Liver (tissue), 9 donors: ENCODE measurements around the gene PREX1. TPM values are rescaled to one million over a fixed set of nuclear protein-coding genes. Genes with fewer than 3 reads are reported as not detected.
"Not testable (repeated sequence)": the region's sequence is repeated elsewhere in the genome, so short reads cannot be mapped to it uniquely, and the experiment has no call there.

Experiments
- DNase-seq: peaks from one replicate; pipeline ENCODE4 v3.0.0-alpha.2; 2017; ENCODE audit warnings: low spot score
- H3K27ac ChIP-seq, 2 donors: one replicate each; pipeline ENCODE4 v1.7.0; 2013; ENCODE audit warnings: inconsistent platforms in 2 of 2, low read length in 2 of 2, control low read depth in 1 of 2, low read depth in 1 of 2, mild to moderate bottlenecking in 1 of 2
- H3K27me3 ChIP-seq, 4 donors: one replicate each; pipeline versions ENCODE4 v1.6.1 to v1.7.0; 2013; ENCODE audit warnings: low read length in 3 of 4, inconsistent platforms in 1 of 4, mild to moderate bottlenecking in 1 of 4, moderate library complexity in 1 of 4; ENCODE audit not compliant: control insufficient read depth in 4 of 4, insufficient read depth in 4 of 4
- H3K36me3 ChIP-seq, 4 donors: one replicate each; pipeline versions ENCODE4 v1.6.1 to v1.7.0; 2013; ENCODE audit warnings: low read length in 3 of 4, mild to moderate bottlenecking in 3 of 4, low read depth in 1 of 4, moderate library complexity in 1 of 4; ENCODE audit not compliant: control insufficient read depth in 4 of 4, insufficient read depth in 3 of 4
- H3K4me1 ChIP-seq, 4 donors: one replicate each; pipeline versions ENCODE4 v1.6.1 to v1.7.0; 2013; ENCODE audit warnings: low read length in 3 of 4, mild to moderate bottlenecking in 3 of 4, moderate library complexity in 1 of 4; ENCODE audit not compliant: control insufficient read depth in 4 of 4, insufficient read depth in 4 of 4
- H3K4me3 ChIP-seq, 3 donors: one replicate each; pipeline versions ENCODE4 v1.6.1 to v1.7.0; 2013; ENCODE audit warnings: low read length in 3 of 3, control low read depth in 1 of 3, low read depth in 1 of 3, mild to moderate bottlenecking in 1 of 3
- H3K9ac ChIP-seq, 2 donors: one replicate each; pipeline ENCODE4 v1.7.0; 2013; ENCODE audit warnings: low read length in 2 of 2, mild to moderate bottlenecking in 2 of 2, moderate library complexity in 2 of 2, control low read depth in 1 of 2, low read depth in 1 of 2
- H3K9me3 ChIP-seq, 4 donors: one replicate each; pipeline versions ENCODE4 v1.6.1 to v1.7.0; 2013; ENCODE audit warnings: low read length in 3 of 4; ENCODE audit not compliant: control insufficient read depth in 4 of 4
- FOXA2 ChIP-seq: IDR thresholded peaks from 2 replicates; pipeline ENCODE4 v1.6.1; 2016; ENCODE audit warnings: antibody characterized with exemption
- JUND ChIP-seq, 2 donors: IDR thresholded peaks; 2 replicates each; pipeline ENCODE4 v1.6.1; 2016; ENCODE audit warnings: antibody characterized with exemption in 2 of 2
- NR2F2 ChIP-seq: IDR thresholded peaks from 2 replicates; pipeline ENCODE4 v1.6.1; 2016; ENCODE audit warnings: antibody characterized with exemption
- RAD21 ChIP-seq, 2 donors: IDR thresholded peaks; 2 replicates each; pipeline ENCODE4 v1.6.1; 2016; ENCODE audit warnings: antibody characterized with exemption in 2 of 2, mild to moderate bottlenecking in 2 of 2
- RXRA ChIP-seq, 2 donors: IDR thresholded peaks; 2 replicates each; pipeline ENCODE4 v1.6.1; 2017 to 2018; ENCODE audit warnings: antibody characterized with exemption in 2 of 2, mild to moderate bottlenecking in 1 of 2
- SP1 ChIP-seq: IDR thresholded peaks from 2 replicates; pipeline ENCODE4 v1.6.1; 2018; ENCODE audit warnings: antibody characterized with exemption, mild to moderate bottlenecking
- TAF1 ChIP-seq: conservative IDR thresholded peaks from 2 replicates; pipeline ENCODE4 v1.6.1; 2016; ENCODE audit warnings: antibody characterized with exemption, mild to moderate bottlenecking
- YY1 ChIP-seq: IDR thresholded peaks from 2 replicates; pipeline ENCODE4 v1.6.1; 2016; ENCODE audit warnings: antibody characterized with exemption, mild to moderate bottlenecking
- WGBS: extraction: QIAGEN DNeasy Blood & Tissue Kit; methylation state at CpG from one replicate; pipeline ENCODE4 v1.1.7; 2013; 5-methylcytosine and 5-hydroxymethylcytosine counted together
- polyA plus RNA-seq, 2 donors: library from polyadenylated mRNA; stranded (reverse) in 1 of 2; unstranded in 1 of 2; fragments of 200-250 nt in 1 of 2; fragments of >200 nt in 1 of 2; fragmentation: Nextera tagmentation in 1 of 2; extraction: Ambion mirVana in 1 of 2; gene quantifications; one replicate each; pipeline versions ENCODE4 v1.2.1 to v1.2.3, GENCODE V29; 2013 to 2015
- total RNA-seq, 2 donors: library from RNA; depleted of rRNA; stranded (reverse); fragments of >200 nt; gene quantifications; one replicate each; pipeline ENCODE4 v1.2.3, GENCODE V29; 2014
- TF ChIP-seq, protein P1 (sequence below): IDR thresholded peaks from 2 replicates; pipeline ENCODE4 v1.6.1; 2016; ENCODE audit warnings: antibody characterized with exemption
- TF ChIP-seq, protein P2 (sequence below): fragments of 150-350 bp; IDR thresholded peaks from 2 replicates; pipeline ENCODE4 v1.5.1; 2017; ENCODE audit warnings: improper control_type of control experiment, low read depth, low read length; ENCODE audit not compliant: missing input control
- donor health status: healthy.
- donor health status: healthy.
- donor health status: healthy.
- donor health status: healthy.
- donor health status: healthy.

The PREX1 gene
- total and polyA plus RNA-seq, 4 donors, result 2.2 to 18.0 (median 10.8) TPM

DNA sequence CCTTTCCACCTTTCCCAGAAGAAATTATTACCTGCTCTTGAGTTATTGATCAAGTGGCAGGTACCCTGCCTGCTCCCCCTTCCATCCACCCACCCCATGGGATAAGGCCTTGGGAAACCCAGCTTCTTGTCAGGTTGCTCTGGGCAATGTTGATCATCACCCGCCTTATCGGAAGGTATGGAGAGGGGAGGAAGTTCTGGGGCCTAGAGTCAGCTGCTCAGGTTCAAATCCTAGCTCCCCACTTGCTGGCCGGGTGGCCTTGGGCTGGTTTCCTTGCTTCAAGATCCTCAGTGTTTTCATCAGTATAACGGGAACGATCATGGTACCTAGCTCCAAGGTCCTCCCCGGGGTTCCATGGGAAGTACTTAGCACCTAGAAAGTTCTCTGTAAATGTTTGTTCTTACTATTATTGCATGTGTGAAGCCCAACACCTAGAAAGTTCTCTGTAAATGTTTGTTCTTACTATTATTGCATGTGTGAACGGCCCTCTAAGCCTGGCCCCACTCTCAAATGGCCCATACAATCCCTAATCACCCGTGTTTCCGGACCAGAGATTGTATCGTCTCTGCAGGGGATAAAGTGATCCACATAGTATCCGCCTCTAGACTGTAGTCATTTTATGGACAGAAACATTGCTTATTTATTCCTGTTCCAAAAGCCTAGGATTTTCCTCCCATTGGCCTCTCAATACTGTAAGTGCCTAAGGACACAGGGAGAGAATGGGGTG, 1.1 kb upstream of the PREX1 start:
- peak overlapping the region; percentile 43 to 49 for H3K27ac ChIP-seq
- 74% methylated on average over 11 of the region's 11 CpGs for WGBS
- H3K9me3 ChIP-seq, result no peaks in the 10 kb centered on the region
- no peak for DNase-seq
- H3K4me3 ChIP-seq, result peak overlapping the region in 2 of 3 donors; percentile 54 to 63
- H3K4me1 ChIP-seq, result peaks cover 7 to 31% (median 21%) of the 10 kb centered on the region in 4 donors
- no peak overlapping the region for H3K9ac ChIP-seq
- H3K36me3 ChIP-seq, result no peaks in the 10 kb centered on the region
- TF ChIP-seq, protein P1, sequence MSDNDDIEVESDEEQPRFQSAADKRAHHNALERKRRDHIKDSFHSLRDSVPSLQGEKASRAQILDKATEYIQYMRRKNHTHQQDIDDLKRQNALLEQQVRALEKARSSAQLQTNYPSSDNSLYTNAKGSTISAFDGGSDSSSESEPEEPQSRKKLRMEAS, result no peak
- TF ChIP-seq YY1, result no peak
- no peak for TF ChIP-seq RXRA (IDR thresholded peaks at IDR 0.05)
- TF ChIP-seq NR2F2, result no peak
- no peak for TF ChIP-seq SP1
- TF ChIP-seq TAF1, result no peak
- TF ChIP-seq, protein P2, sequence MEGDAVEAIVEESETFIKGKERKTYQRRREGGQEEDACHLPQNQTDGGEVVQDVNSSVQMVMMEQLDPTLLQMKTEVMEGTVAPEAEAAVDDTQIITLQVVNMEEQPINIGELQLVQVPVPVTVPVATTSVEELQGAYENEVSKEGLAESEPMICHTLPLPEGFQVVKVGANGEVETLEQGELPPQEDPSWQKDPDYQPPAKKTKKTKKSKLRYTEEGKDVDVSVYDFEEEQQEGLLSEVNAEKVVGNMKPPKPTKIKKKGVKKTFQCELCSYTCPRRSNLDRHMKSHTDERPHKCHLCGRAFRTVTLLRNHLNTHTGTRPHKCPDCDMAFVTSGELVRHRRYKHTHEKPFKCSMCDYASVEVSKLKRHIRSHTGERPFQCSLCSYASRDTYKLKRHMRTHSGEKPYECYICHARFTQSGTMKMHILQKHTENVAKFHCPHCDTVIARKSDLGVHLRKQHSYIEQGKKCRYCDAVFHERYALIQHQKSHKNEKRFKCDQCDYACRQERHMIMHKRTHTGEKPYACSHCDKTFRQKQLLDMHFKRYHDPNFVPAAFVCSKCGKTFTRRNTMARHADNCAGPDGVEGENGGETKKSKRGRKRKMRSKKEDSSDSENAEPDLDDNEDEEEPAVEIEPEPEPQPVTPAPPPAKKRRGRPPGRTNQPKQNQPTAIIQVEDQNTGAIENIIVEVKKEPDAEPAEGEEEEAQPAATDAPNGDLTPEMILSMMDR, result no peak
- no peak for TF ChIP-seq RAD21 (IDR thresholded peaks at IDR 0.05)
- no peak for TF ChIP-seq FOXA2
- H3K27me3 ChIP-seq, result peaks cover 0 to 6% (median 0%) of the 10 kb centered on the region in 4 donors

DNA sequence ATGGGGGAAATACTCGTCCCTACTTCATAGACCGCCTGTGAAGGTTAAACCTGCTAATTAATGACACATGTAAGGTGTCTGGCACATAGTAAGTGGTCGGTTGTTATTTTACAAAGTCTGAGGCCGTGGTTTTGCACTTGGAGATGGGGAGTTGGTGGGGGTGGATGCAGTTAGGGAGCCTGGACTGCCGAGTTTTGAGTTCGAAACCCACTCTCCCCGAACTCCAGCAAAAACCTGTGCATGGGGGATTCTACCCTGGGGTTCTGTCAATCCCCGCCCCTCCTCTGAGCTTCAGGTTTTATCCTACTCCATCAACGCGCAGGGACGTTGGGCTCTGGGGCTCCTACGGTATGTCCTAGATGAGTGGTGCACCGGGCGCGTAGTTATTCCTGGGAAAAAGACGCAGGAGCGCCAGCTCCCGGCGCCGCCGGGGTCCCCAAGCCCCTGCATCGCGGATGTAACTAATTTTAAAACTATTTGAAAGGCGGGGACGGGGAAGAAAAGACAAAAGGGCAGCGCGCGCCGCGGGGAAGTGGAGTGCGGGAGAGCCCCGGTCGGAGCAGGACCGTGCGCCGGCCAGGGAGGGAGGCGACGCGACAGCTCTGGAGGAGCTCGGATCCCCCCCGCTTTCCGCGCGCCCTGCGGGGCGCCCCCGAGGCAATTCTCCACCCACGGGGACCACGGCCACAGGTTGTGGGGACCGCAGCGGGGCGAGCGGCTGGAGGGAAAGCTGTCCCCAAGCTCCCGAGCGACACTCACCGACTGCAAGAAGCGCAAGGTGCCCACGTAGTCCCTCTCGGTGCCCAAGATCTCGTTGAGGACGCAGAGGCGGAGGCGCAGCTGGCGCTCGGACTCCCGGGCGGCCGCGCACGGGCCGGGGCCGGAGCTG, 672 bp downstream of the PREX1 start:
- WGBS, result 9% methylated on average over 72 of the region's 72 CpGs
- no peak for DNase-seq
- no peaks in the 10 kb centered on the region for H3K9me3 ChIP-seq
- peaks cover 7 to 27% (median 19%) of the 10 kb centered on the region in 4 donors for H3K4me1 ChIP-seq
- peak overlapping the region in 1 of 2 donors; percentile 4 for H3K9ac ChIP-seq
- peaks cover 0 to 6% (median 0%) of the 10 kb centered on the region in 4 donors for H3K27me3 ChIP-seq
- TF ChIP-seq YY1 (no peak), NR2F2 (no peak), JUND (IDR thresholded peaks at IDR 0.05) (no peak)
- H3K27ac ChIP-seq, result peak overlapping the region; percentile 17 to 29
- H3K4me3 ChIP-seq, result peak overlapping the region; percentile 39 to 65 (median 63)
- H3K36me3 ChIP-seq, result no peaks in the 10 kb centered on the region

DNA sequence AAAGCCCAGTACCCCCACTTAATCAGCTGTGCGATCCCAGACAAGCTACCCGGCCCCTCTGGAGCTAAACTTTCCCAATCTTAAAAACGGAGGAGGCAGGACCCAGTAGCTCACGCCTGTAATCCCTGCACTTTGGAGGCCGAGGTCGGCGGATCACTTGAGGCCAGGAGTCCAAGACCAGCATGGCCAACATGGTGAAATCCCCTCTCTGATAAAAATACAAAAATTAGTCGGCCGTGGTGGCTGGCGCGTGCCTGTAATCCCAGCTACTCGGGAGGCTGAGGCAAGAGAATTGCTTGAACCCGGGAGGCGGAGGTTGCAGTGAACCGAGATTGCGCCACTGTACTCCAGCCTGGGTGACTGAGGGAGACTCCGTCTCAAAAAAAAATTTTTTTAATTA, 1.3 kb downstream of the PREX1 start:
- not testable (repeated sequence) for H3K36me3 ChIP-seq, H3K27me3 ChIP-seq, DNase-seq, H3K9me3 ChIP-seq
- peak overlapping the region in 1 of 2 donors; percentile 4 for H3K9ac ChIP-seq
- peak overlapping the region; percentile 4 to 31 for H3K27ac ChIP-seq
- H3K4me1 ChIP-seq, result peaks cover 7 to 20% (median 13%) of the 10 kb centered on the region in 4 donors
- peak overlapping the region in 2 of 3 donors; percentile 20 to 63 for H3K4me3 ChIP-seq
- WGBS, result 61% methylated on average over 17 of the region's 17 CpGs
